GM23338 (cell line): ENCODE data around the gene PDIA6. TPM values are rescaled to one million over a fixed set of nuclear protein-coding genes. Genes with fewer than 3 reads are reported as not detected.

Source experiments
- ATAC-seq: fragments of 200-7000 bp; cut with Tn5 transposase; 3 replicates; pipeline ENCODE4 v1.9.1; 2020
- DNase-seq: peaks from one replicate; pipeline ENCODE4 v3.0.0-alpha.2; 2015; ENCODE audit warnings: low spot score
- H2AFZ ChIP-seq: fragments of 200-600 bp; sonication (generic); 2 replicates; pipeline ENCODE4 v1.8.0; 2016; ENCODE audit warnings: antibody characterized with exemption, mild to moderate bottlenecking, moderate library complexity
- H3F3A ChIP-seq: fragments of 200-600 bp; sonication (generic); replicated peaks from 2 replicates; pipeline ENCODE4 v1.8.0; 2017; ENCODE audit warnings: antibody characterized with exemption, mixed run types, low read depth
- H3K27ac ChIP-seq: fragments of 200-600 bp; sonication (generic); 2 replicates; pipeline ENCODE4 v1.6.1; 2016; ENCODE audit warnings: low read depth
- H3K27me3 ChIP-seq: fragments of 200-600 bp; sonication (generic); 2 replicates; pipeline ENCODE4 v1.8.0; 2016; ENCODE audit warnings: mild to moderate bottlenecking, mixed run types, moderate library complexity; ENCODE audit not compliant: insufficient read depth
- H3K36me3 ChIP-seq: fragments of 200-600 bp; sonication (generic); 2 replicates; pipeline ENCODE4 v1.8.0; 2016; ENCODE audit warnings: mild to moderate bottlenecking; ENCODE audit not compliant: insufficient read depth
- H3K4me1 ChIP-seq: fragments of 200-600 bp; sonication (generic); 2 replicates; pipeline ENCODE4 v1.8.0; 2016; ENCODE audit warnings: mild to moderate bottlenecking, moderate library complexity; ENCODE audit not compliant: insufficient read depth
- H3K4me2 ChIP-seq: fragments of 200-600 bp; sonication (generic); 2 replicates; pipeline ENCODE4 v1.7.1; 2017; ENCODE audit warnings: mixed run types
- H3K4me3 ChIP-seq: fragments of 200-600 bp; sonication (generic); 2 replicates; pipeline ENCODE4 v1.6.1; 2016; ENCODE audit warnings: mixed run types
- H3K79me2 ChIP-seq: fragments of 200-600 bp; sonication (generic); replicated peaks from 2 replicates; pipeline ENCODE4 v1.8.0; 2017; ENCODE audit warnings: mild to moderate bottlenecking; ENCODE audit not compliant: insufficient read depth
- H3K9me2 ChIP-seq: fragments of 200-600 bp; sonication (generic); 2 replicates; pipeline ENCODE4 v1.8.0; 2017; ENCODE audit not compliant: insufficient read depth
- H4K20me1 ChIP-seq: fragments of 200-600 bp; sonication (generic); replicated peaks from 2 replicates; pipeline ENCODE4 v1.8.0; 2017; ENCODE audit warnings: mild to moderate bottlenecking; ENCODE audit not compliant: insufficient read depth
- H3K27ac Mint-ChIP-seq: 2 replicates; pipeline ENCODE4 v1.8.0; 2020; ENCODE audit warnings: inconsistent platforms, mild to moderate bottlenecking, moderate library complexity, mixed read lengths
- H3K27me3 Mint-ChIP-seq: 3 replicates; pipeline ENCODE4 v1.8.0; 2022; ENCODE audit warnings: low read depth, mild to moderate bottlenecking, moderate library complexity, mixed read lengths, inconsistent platforms; ENCODE audit not compliant: insufficient read depth, poor library complexity
- H3K36me3 Mint-ChIP-seq: 3 replicates; pipeline ENCODE4 v1.8.0; 2021; ENCODE audit warnings: low read depth, mild to moderate bottlenecking, inconsistent platforms, moderate library complexity, mixed read lengths
- H3K4me1 Mint-ChIP-seq: 3 replicates; pipeline ENCODE4 v1.8.0; 2020; ENCODE audit warnings: mild to moderate bottlenecking, inconsistent platforms, mixed read lengths
- H3K4me3 Mint-ChIP-seq: 3 replicates; pipeline ENCODE4 v1.8.0; 2021; ENCODE audit warnings: moderate library complexity, mild to moderate bottlenecking, inconsistent platforms, mixed read lengths
- H3K9me3 Mint-ChIP-seq: 3 replicates; pipeline ENCODE4 v1.8.0; 2020; ENCODE audit warnings: moderate library complexity, mild to moderate bottlenecking, inconsistent platforms, mixed read lengths
- CREB1 ChIP-seq: fragments of 250-450 bp; sonication (Bioruptor Pico); IDR thresholded peaks from 2 replicates; pipeline ENCODE4 v1.5.0; 2020; ENCODE audit warnings: low read depth, mild to moderate bottlenecking, moderate library complexity
- EZH2 ChIP-seq: fragments of 200-600 bp; sonication (generic); IDR thresholded peaks from one replicate; pipeline ENCODE4 v1.8.0; 2017; ENCODE audit warnings: antibody characterized with exemption, mild to moderate bottlenecking, low read depth; ENCODE audit not compliant: unreplicated experiment
- EZH2phosphoT487 ChIP-seq: fragments of 200-600 bp; sonication (generic); IDR thresholded peaks from one replicate; pipeline ENCODE4 v1.8.1; 2018; ENCODE audit warnings: antibody characterized with exemption; ENCODE audit not compliant: unreplicated experiment
- STAT1 ChIP-seq: IDR thresholded peaks from one replicate; pipeline ENCODE4 v1.6.1; 2016; ENCODE audit warnings: antibody characterized with exemption; ENCODE audit not compliant: unreplicated experiment
- ZNF114 ChIP-seq: fragments of 250-450 bp; sonication (Bioruptor Pico); IDR thresholded peaks from 2 replicates; pipeline ENCODE4 v1.5.0; 2020; ENCODE audit warnings: mild to moderate bottlenecking, moderate library complexity
- ZNF331 ChIP-seq: fragments of 250-450 bp; sonication (Bioruptor Pico); IDR thresholded peaks from 2 replicates; pipeline ENCODE4 v1.5.0; 2020; ENCODE audit warnings: low read depth, mild to moderate bottlenecking, moderate library complexity
- polyA plus RNA-seq: library from polyadenylated mRNA; unstranded; fragments of >200 nt; fragmentation: Nextera tagmentation; extraction: Ambion mirVana; gene quantifications from 2 replicates; pipeline ENCODE4 v1.2.1, GENCODE V29; 2016
- total RNA-seq: library from RNA; depleted of rRNA; stranded (reverse); fragments of >200 nt; shearing (Covaris generic); gene quantifications from 2 replicates; pipeline ENCODE4 v1.2.3, GENCODE V29; 2014
- TF ChIP-seq, protein P1 (sequence below), 2 experiments: fragments of 200-600 bp in 1 of 2; sonication (generic) in 1 of 2; conservative IDR thresholded peaks; 2 replicates each; pipeline versions ENCODE4 v1.5.1 to v1.6.1; 2016 to 2017; ENCODE audit warnings: antibody characterized with exemption in 2 of 2, low read depth in 2 of 2, mild to moderate bottlenecking in 2 of 2, moderate library complexity in 1 of 2
- TF ChIP-seq, protein P2 (sequence below): IDR thresholded peaks from one replicate; pipeline ENCODE4 v1.6.1; 2018; ENCODE audit warnings: antibody characterized with exemption; ENCODE audit not compliant: unreplicated experiment
- TF ChIP-seq, protein P3 (sequence below): fragments of 250-450 bp; sonication (Bioruptor Pico); IDR thresholded peaks from 2 replicates; pipeline ENCODE4 v1.5.0; 2020; ENCODE audit warnings: mild to moderate bottlenecking, moderate library complexity

Gene PDIA6
- total and polyA plus RNA-seq, 2 experiments from 2014 or later: 331 to 382 TPM

DNA sequence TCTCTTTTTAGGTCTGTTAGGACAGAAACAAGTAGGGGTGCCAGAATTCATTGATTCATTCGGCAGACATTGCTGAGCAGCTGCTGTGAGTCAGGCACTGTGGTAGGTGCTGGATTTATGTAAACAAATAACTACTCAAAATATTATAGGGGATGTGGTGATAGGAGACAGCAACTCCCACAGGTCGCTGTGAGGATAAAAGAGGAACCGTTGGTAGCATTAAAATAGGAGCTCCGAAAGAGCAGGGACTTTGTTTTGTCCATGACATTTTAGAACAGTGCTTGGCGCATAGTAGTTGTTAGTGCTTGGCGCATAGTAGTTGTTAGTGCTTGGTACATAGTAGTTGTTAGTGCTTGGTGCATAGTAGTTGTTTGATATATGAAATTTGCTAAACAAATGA, 62.0 kb downstream of the PDIA6 start (continued):
- TF ChIP-seq, protein P1, sequence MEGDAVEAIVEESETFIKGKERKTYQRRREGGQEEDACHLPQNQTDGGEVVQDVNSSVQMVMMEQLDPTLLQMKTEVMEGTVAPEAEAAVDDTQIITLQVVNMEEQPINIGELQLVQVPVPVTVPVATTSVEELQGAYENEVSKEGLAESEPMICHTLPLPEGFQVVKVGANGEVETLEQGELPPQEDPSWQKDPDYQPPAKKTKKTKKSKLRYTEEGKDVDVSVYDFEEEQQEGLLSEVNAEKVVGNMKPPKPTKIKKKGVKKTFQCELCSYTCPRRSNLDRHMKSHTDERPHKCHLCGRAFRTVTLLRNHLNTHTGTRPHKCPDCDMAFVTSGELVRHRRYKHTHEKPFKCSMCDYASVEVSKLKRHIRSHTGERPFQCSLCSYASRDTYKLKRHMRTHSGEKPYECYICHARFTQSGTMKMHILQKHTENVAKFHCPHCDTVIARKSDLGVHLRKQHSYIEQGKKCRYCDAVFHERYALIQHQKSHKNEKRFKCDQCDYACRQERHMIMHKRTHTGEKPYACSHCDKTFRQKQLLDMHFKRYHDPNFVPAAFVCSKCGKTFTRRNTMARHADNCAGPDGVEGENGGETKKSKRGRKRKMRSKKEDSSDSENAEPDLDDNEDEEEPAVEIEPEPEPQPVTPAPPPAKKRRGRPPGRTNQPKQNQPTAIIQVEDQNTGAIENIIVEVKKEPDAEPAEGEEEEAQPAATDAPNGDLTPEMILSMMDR (conservative IDR thresholded peaks at IDR 0.05; ENCODE audit: low read depth in 2 of 2): no peak
- TF ChIP-seq CREB1 (CRISPR knock-in tag) (no peak), STAT1 (no peak), ZNF114 (CRISPR knock-in tag) (no peak), ZNF331 (CRISPR knock-in tag) (no peak)
- TF ChIP-seq, protein P2, sequence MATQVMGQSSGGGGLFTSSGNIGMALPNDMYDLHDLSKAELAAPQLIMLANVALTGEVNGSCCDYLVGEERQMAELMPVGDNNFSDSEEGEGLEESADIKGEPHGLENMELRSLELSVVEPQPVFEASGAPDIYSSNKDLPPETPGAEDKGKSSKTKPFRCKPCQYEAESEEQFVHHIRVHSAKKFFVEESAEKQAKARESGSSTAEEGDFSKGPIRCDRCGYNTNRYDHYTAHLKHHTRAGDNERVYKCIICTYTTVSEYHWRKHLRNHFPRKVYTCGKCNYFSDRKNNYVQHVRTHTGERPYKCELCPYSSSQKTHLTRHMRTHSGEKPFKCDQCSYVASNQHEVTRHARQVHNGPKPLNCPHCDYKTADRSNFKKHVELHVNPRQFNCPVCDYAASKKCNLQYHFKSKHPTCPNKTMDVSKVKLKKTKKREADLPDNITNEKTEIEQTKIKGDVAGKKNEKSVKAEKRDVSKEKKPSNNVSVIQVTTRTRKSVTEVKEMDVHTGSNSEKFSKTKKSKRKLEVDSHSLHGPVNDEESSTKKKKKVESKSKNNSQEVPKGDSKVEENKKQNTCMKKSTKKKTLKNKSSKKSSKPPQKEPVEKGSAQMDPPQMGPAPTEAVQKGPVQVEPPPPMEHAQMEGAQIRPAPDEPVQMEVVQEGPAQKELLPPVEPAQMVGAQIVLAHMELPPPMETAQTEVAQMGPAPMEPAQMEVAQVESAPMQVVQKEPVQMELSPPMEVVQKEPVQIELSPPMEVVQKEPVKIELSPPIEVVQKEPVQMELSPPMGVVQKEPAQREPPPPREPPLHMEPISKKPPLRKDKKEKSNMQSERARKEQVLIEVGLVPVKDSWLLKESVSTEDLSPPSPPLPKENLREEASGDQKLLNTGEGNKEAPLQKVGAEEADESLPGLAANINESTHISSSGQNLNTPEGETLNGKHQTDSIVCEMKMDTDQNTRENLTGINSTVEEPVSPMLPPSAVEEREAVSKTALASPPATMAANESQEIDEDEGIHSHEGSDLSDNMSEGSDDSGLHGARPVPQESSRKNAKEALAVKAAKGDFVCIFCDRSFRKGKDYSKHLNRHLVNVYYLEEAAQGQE: no peak

DNA sequence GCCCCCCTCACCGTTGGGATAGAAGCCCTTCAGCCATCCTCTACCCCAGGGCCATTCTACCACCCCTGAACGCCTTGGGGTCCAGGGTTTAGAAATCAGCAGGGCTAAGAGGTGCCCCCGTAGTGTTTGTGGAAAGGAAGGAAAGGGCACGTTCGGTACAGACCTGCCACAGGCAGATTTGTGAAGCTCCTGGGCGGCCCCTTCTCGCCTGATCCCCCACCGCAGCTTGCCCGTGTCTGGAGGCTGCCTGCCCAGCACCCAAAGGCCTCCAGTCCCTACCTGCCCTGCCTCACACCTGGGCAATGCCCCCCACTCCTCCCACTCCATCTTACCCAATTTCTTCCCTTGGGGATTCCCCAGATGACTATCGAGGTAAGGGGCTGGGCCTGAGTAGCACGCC, 69.9 kb downstream of the PDIA6 start:
- Histone ChIP-seq H3K4me2 (no peak overlapping the region), H2AFZ (no peak overlapping the region), H3K9me2 (no peaks in the 10 kb centered on the region), H3K27ac (no peak overlapping the region), H3K36me3 (no peaks in the 10 kb centered on the region), H4K20me1 (no peaks in the 10 kb centered on the region), H3K4me1 (no peaks in the 10 kb centered on the region), H3K79me2 (no peaks in the 10 kb centered on the region), H3K27me3 (no peaks in the 10 kb centered on the region), H3K4me3 (no peak overlapping the region), H3F3A (no peaks in the 10 kb centered on the region)
- ATAC-seq (no peak), DNase-seq (no peak)
- Mint-ChIP-seq H3K27me3 (peaks cover 3% of the 10 kb centered on the region), H3K36me3 (no peaks in the 10 kb centered on the region), H3K4me1 (no peaks in the 10 kb centered on the region), H3K9me3 (no peaks in the 10 kb centered on the region), H3K27ac (no peak overlapping the region), H3K4me3 (no peak overlapping the region)
- TF ChIP-seq CREB1 (CRISPR knock-in tag): no peak
- TF ChIP-seq, protein P2: no peak
- TF ChIP-seq STAT1: no peak
- TF ChIP-seq, protein P3, sequence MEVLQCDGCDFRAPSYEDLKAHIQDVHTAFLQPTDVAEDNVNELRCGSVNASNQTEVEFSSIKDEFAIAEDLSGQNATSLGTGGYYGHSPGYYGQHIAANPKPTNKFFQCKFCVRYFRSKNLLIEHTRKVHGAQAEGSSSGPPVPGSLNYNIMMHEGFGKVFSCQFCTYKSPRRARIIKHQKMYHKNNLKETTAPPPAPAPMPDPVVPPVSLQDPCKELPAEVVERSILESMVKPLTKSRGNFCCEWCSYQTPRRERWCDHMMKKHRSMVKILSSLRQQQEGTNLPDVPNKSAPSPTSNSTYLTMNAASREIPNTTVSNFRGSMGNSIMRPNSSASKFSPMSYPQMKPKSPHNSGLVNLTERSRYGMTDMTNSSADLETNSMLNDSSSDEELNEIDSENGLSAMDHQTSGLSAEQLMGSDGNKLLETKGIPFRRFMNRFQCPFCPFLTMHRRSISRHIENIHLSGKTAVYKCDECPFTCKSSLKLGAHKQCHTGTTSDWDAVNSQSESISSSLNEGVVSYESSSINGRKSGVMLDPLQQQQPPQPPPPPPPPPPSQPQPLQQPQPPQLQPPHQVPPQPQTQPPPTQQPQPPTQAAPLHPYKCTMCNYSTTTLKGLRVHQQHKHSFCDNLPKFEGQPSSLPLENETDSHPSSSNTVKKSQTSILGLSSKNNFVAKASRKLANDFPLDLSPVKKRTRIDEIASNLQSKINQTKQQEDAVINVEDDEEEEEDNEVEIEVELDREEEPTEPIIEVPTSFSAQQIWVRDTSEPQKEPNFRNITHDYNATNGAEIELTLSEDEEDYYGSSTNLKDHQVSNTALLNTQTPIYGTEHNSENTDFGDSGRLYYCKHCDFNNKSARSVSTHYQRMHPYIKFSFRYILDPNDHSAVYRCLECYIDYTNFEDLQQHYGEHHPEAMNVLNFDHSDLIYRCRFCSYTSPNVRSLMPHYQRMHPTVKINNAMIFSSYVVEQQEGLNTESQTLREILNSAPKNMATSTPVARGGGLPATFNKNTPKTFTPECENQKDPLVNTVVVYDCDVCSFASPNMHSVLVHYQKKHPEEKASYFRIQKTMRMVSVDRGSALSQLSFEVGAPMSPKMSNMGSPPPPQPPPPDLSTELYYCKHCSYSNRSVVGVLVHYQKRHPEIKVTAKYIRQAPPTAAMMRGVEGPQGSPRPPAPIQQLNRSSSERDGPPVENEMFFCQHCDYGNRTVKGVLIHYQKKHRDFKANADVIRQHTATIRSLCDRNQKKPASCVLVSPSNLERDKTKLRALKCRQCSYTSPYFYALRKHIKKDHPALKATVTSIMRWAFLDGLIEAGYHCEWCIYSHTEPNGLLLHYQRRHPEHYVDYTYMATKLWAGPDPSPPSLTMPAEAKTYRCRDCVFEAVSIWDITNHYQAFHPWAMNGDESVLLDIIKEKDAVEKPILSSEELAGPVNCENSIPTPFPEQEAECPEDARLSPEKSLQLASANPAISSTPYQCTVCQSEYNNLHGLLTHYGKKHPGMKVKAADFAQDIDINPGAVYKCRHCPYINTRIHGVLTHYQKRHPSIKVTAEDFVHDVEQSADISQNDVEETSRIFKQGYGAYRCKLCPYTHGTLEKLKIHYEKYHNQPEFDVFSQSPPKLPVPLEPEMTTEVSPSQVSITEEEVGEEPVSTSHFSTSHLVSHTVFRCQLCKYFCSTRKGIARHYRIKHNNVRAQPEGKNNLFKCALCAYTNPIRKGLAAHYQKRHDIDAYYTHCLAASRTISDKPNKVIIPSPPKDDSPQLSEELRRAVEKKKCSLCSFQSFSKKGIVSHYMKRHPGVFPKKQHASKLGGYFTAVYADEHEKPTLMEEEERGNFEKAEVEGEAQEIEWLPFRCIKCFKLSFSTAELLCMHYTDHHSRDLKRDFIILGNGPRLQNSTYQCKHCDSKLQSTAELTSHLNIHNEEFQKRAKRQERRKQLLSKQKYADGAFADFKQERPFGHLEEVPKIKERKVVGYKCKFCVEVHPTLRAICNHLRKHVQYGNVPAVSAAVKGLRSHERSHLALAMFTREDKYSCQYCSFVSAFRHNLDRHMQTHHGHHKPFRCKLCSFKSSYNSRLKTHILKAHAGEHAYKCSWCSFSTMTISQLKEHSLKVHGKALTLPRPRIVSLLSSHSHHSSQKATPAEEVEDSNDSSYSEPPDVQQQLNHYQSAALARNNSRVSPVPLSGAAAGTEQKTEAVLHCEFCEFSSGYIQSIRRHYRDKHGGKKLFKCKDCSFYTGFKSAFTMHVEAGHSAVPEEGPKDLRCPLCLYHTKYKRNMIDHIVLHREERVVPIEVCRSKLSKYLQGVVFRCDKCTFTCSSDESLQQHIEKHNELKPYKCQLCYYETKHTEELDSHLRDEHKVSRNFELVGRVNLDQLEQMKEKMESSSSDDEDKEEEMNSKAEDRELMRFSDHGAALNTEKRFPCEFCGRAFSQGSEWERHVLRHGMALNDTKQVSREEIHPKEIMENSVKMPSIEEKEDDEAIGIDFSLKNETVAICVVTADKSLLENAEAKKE (CRISPR knock-in tag): no peak
- no peak for TF ChIP-seq EZH2
- TF ChIP-seq EZH2phosphoT487: no peak
- TF ChIP-seq ZNF331 (CRISPR knock-in tag): no peak
